OCI-LY1 (cell line): ENCODE data around the gene BABAM2.

Source experiments
- H2AFZ ChIP-seq: fragments of 200-600 bp; sonication (generic), shearing (Covaris generic); 2 replicates; pipeline ENCODE4 v1.6.0; 2014; ENCODE audit warnings: antibody characterized with exemption, mild to moderate bottlenecking, low read length
- H3F3A ChIP-seq: fragments of 200-600 bp; sonication (generic), shearing (Covaris generic); 2 replicates; pipeline ENCODE4 v1.6.0; 2014; ENCODE audit warnings: mild to moderate bottlenecking, antibody characterized with exemption, low read length, moderate library complexity; ENCODE audit not compliant: insufficient read depth
- H3K27ac ChIP-seq: fragments of 200-600 bp; sonication (generic); 2 replicates; pipeline ENCODE4 v1.5.1; 2014; ENCODE audit warnings: low read length, mixed run types, mild to moderate bottlenecking, low read depth; ENCODE audit not compliant: poor library complexity, severe bottlenecking
- H3K27me3 ChIP-seq: fragments of 200-600 bp; sonication (generic); 2 replicates; pipeline ENCODE4 v1.6.0; 2014; ENCODE audit warnings: antibody characterized with exemption, mild to moderate bottlenecking, low read length, moderate library complexity; ENCODE audit not compliant: insufficient read depth
- H3K36me3 ChIP-seq: fragments of 200-600 bp; sonication (generic); 2 replicates; pipeline ENCODE4 v1.6.1; 2014; ENCODE audit warnings: mild to moderate bottlenecking, antibody characterized with exemption, low read length, moderate library complexity, mixed read lengths; ENCODE audit not compliant: insufficient read depth
- H3K4me1 ChIP-seq: fragments of 200-600 bp; sonication (generic); 2 replicates; pipeline ENCODE4 v1.5.1; 2014; ENCODE audit warnings: mild to moderate bottlenecking, low read length, moderate library complexity; ENCODE audit not compliant: insufficient read depth, severe bottlenecking
- H3K4me2 ChIP-seq: fragments of 200-600 bp; sonication (generic), shearing (Covaris generic); 2 replicates; pipeline ENCODE4 v1.6.1; 2014; ENCODE audit warnings: low read length
- H3K4me3 ChIP-seq: fragments of 200-600 bp; sonication (generic); 2 replicates; pipeline ENCODE4 v1.5.1; 2014; ENCODE audit warnings: low read length, low read depth, mild to moderate bottlenecking, mixed read lengths; ENCODE audit not compliant: poor library complexity, severe bottlenecking
- H3K79me2 ChIP-seq: fragments of 200-600 bp; shearing (Covaris generic); 2 replicates; pipeline ENCODE4 v1.6.1; 2016; ENCODE audit warnings: mixed run types, low read length, mixed read lengths; ENCODE audit not compliant: insufficient read depth
- H3K9ac ChIP-seq: fragments of 200-600 bp; sonication (generic), shearing (Covaris generic); 2 replicates; pipeline ENCODE4 v1.6.1; 2014; ENCODE audit warnings: mild to moderate bottlenecking, low read length, mixed read lengths
- H3K9me2 ChIP-seq: fragments of 200-600 bp; sonication (generic), shearing (Covaris generic); 2 replicates; pipeline ENCODE4 v1.6.1; 2014; ENCODE audit warnings: low read depth, mild to moderate bottlenecking, low read length, mixed read lengths
- H3K9me3 ChIP-seq: fragments of 200-600 bp; shearing (Covaris generic); 2 replicates; pipeline ENCODE4 v1.6.1; 2014; ENCODE audit warnings: low read length, mixed read lengths
- H4K20me1 ChIP-seq: fragments of 200-600 bp; sonication (generic), shearing (Covaris generic); 2 replicates; pipeline ENCODE4 v1.6.0; 2016; ENCODE audit warnings: mild to moderate bottlenecking, low read length; ENCODE audit not compliant: insufficient read depth
- EZH2 ChIP-seq: fragments of 200-600 bp; sonication (generic), shearing (Covaris generic); IDR thresholded peaks from 2 replicates; pipeline ENCODE4 v1.8.0; 2017; ENCODE audit warnings: borderline replicate concordance, mixed run types, mild to moderate bottlenecking, antibody characterized with exemption, low read length, moderate library complexity, mixed read lengths
- TF ChIP-seq, protein P1 (sequence below): fragments of 200-600 bp; sonication (generic), shearing (Covaris generic); IDR thresholded peaks from 2 replicates; pipeline ENCODE4 v1.5.1; 2017; ENCODE audit warnings: mild to moderate bottlenecking, antibody characterized with exemption, low read length, moderate library complexity, mixed read lengths

BABAM2 gene

DNA sequence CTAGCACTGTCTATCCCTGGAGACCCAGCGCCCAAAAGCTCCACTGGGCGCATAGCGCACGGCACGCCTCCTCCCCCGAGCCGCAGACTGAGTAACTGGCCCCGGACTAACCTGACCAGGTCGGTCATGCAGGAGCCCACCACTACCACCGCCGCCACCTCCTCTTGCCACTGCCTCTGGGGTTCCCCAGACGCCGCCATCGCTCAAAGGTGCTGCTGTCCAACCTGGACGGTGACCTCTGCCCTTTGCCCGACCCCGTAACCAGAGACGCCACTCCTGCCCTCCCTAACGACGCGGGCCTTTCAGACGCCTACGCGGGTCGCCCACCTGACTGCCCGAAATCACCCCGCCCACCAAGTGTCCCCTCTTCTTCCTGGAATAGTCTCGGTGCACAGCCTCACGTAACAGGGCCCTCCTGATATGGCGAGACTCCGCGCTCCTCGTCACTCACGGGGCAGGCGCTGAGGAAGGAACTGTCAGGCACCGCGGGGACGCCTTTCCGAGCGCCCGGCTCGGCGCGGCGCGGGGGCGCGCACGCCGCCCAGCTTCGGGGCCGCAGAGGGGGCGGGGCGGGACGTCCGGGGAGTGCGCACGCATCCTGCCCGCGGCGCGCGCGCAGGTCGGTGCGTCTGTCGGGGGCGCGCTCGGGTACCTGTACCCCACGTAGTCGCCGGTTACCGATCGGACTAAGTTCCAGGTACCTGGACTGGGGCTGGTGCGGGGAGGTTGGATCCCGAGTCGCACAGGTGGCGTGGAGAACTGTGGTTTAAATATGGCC is at the start of gene BABAM2, which contains the start of gene RBKS:
TSS of gene BABAM2 (plus strand) at position 584 of the 778 bp plus-strand sequence. CDS start 3,828 bp downstream, outside the sequence.
TSS of gene RBKS (minus strand) at position 242 of the 778 bp plus-strand sequence. CDS start at position 200, 42 bp downstream.
- Histone ChIP-seq H3K27ac (peak within 1 kb of the TSS; percentile 83), H3K9me2 (no peaks in the 10 kb centered on the region), H2AFZ (peak within 1 kb of the TSS; percentile 76; the same call in 1 of the 2 replicates), H4K20me1 (no peaks in the 10 kb centered on the region), H3K9me3 (no peaks in the 10 kb centered on the region), H3K4me2 (peak within 1 kb of the TSS; percentile 90), H3K4me3 (peak within 1 kb of the TSS; percentile 92), H3K79me2 (no peaks in the 10 kb centered on the region), H3K9ac (peak within 1 kb of the TSS; percentile 88), H3K27me3 (no peaks in the 10 kb centered on the region), H3K4me1 (peaks cover 42% of the 10 kb centered on the region), H3F3A (peaks cover 9% of the 10 kb centered on the region; the same call in 1 of the 2 replicates), H3K36me3 (peaks cover 9% of the 10 kb centered on the region; the same call in 1 of the 2 replicates)
- no peak for TF ChIP-seq EZH2
- TF ChIP-seq, protein P1, sequence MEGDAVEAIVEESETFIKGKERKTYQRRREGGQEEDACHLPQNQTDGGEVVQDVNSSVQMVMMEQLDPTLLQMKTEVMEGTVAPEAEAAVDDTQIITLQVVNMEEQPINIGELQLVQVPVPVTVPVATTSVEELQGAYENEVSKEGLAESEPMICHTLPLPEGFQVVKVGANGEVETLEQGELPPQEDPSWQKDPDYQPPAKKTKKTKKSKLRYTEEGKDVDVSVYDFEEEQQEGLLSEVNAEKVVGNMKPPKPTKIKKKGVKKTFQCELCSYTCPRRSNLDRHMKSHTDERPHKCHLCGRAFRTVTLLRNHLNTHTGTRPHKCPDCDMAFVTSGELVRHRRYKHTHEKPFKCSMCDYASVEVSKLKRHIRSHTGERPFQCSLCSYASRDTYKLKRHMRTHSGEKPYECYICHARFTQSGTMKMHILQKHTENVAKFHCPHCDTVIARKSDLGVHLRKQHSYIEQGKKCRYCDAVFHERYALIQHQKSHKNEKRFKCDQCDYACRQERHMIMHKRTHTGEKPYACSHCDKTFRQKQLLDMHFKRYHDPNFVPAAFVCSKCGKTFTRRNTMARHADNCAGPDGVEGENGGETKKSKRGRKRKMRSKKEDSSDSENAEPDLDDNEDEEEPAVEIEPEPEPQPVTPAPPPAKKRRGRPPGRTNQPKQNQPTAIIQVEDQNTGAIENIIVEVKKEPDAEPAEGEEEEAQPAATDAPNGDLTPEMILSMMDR = no peak

DNA sequence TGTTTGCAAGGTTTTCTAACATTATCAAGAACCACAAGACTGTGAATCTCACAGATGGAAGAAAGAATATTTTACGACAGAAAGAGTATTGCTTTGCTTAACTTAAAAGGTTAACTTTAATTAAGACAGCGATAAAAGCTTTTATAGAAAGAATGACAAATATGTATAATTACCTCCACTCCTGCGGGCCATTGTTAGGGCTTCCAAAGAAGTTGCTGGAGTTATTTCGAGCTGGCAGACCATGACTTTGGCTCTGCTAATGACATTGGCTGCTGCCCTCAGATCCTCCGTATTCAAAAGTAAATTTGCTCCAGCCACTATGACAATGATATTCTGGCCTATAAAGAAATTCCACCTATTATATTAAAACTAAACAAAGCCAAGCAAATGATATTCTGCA is 47.6 kb upstream of the BABAM2 start:
- no peak overlapping the region for H3K9ac ChIP-seq
- no peak overlapping the region for H3K4me3 ChIP-seq
- H3K27ac ChIP-seq = no peak overlapping the region
- H3K9me3 ChIP-seq = no peaks in the 10 kb centered on the region
- no peaks in the 10 kb centered on the region for H3K79me2 ChIP-seq
- H3K9me2 ChIP-seq = no peaks in the 10 kb centered on the region
- H4K20me1 ChIP-seq = no peaks in the 10 kb centered on the region
- TF ChIP-seq, protein P1 = no peak
- TF ChIP-seq EZH2 = no peak
- no peaks in the 10 kb centered on the region for H3K27me3 ChIP-seq
- no peaks in the 10 kb centered on the region for H3F3A ChIP-seq
- no peaks in the 10 kb centered on the region for H3K4me1 ChIP-seq
- H2AFZ ChIP-seq = no peak overlapping the region
- H3K36me3 ChIP-seq = no peaks in the 10 kb centered on the region
- H3K4me2 ChIP-seq = no peak overlapping the region

DNA sequence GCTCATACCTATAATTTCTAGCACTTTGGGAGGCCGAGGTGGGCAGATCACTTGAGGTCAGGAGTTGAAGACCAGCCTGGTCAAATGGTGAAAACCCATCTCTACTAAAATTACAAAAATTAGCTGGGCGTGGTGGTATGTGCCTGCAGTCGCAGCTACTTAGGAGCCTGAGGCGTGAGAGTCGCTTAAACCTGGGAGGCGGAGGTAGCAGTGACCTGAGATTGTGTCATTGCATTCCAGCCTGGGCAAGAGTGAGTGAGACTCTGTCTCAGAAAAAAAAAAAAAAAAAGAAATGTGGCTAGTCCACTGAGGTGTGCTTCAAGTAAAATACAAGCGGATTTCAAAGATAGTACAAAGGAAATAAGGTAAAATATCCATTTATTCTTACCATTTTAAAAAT is 46.5 kb upstream of the BABAM2 start:
- Histone ChIP-seq H3K36me3 (no peaks in the 10 kb centered on the region), H3K27me3 (no peaks in the 10 kb centered on the region), H3K4me3 (no peak overlapping the region), H4K20me1 (no peaks in the 10 kb centered on the region), H3K9ac (no peak overlapping the region), H3K27ac (no peak overlapping the region), H3F3A (no peaks in the 10 kb centered on the region), H3K79me2 (no peaks in the 10 kb centered on the region), H3K4me1 (no peaks in the 10 kb centered on the region), H2AFZ (no peak overlapping the region), H3K9me2 (no peaks in the 10 kb centered on the region), H3K9me3 (no peaks in the 10 kb centered on the region), H3K4me2 (no peak overlapping the region)
- TF ChIP-seq, protein P1 = no peak
- no peak for TF ChIP-seq EZH2
